Iris pigment epithelial cell (primary cell): ENCODE data around the gene STIL.

Experiments used
- DNase-seq: peaks from one replicate; pipeline ENCODE4 v3.0.0-alpha.2; 2011; ENCODE audit warnings: low read depth

STIL gene

GRCh38 chr1:47235241-47235681 lies 78.7 kb downstream of the STIL start:
- no peak for DNase-seq

GRCh38 chr1:47233186-47233585 lies 80.8 kb downstream of the STIL start:
- DNase-seq: no peak

- DNase-seq: no peak
Observed at GRCh38 chr1:47232187-47232874, 81.6 kb downstream of the STIL start, which contains the start of gene TAL1. Gene TAL1, minus strand, starts transcription at chr1:47232225. Its CDS starts 6,337 bp downstream, at chr1:47225888.

GRCh38 chr1:47231301-47232186 lies 82.4 kb downstream of the STIL start:
- peak; percentile 53 for DNase-seq

GRCh38 chr1:47230692-47231300 lies 83.2 kb downstream of the STIL start:
- no peak for DNase-seq

GRCh38 chr1:47229886-47230691 lies 83.9 kb downstream of the STIL start:
- DNase-seq: no peak

- DNase-seq: no peak
Observed at GRCh38 chr1:47229031-47229885, 84.7 kb downstream of the STIL start.

- DNase-seq: no peak
Observed at GRCh38 chr1:47228644-47229030, 85.3 kb downstream of the STIL start.

GRCh38 chr1:47227341-47228232 lies 86.4 kb downstream of the STIL start:
- no peak for DNase-seq

- no peak for DNase-seq
Observed at GRCh38 chr1:47226839-47227215, 87.1 kb downstream of the STIL start.

- DNase-seq: no peak
Observed at GRCh38 chr1:47226121-47226838, 87.7 kb downstream of the STIL start.

GRCh38 chr1:47225430-47226100 lies 88.4 kb downstream of the STIL start:
- no peak for DNase-seq

- no peak for DNase-seq
Observed at GRCh38 chr1:47224676-47225399, 89.1 kb downstream of the STIL start.

GRCh38 chr1:47223921-47224675 lies 89.8 kb downstream of the STIL start:
- no peak for DNase-seq

- DNase-seq: no peak
Observed at GRCh38 chr1:47223174-47223920, 90.6 kb downstream of the STIL start.

- no peak for DNase-seq
Observed at GRCh38 chr1:47222476-47222875, 91.5 kb downstream of the STIL start.
